Erythroblast (primary cell): ENCODE data around the gene PIK3AP1.

ENCODE experiments used
- GATA1 ChIP-seq: IDR thresholded peaks from 2 replicates; pipeline ENCODE4 v1.6.1; 2011; ENCODE audit warnings: low read depth, mild to moderate bottlenecking, control low read depth, low read length, moderate library complexity
- POLR2A ChIP-seq: IDR thresholded peaks from 2 replicates; pipeline ENCODE4 v1.6.1; 2011; ENCODE audit warnings: mild to moderate bottlenecking, low read length

GRCh38 chr10:96578022-96578421 is 142.3 kb downstream of the PIK3AP1 start:
- TF ChIP-seq POLR2A (no peak), GATA1 (no peak)
